GM18502 (cell line): ENCODE results near the gene ATP6V1G2.

Experiments used
- ATAC-seq: cut with Tn5 transposase; IDR thresholded peaks from one replicate; pipeline ENCODE4 v1.9.1; 2021; ENCODE audit warnings: mild to moderate bottlenecking; ENCODE audit not compliant: unreplicated experiment, poor library complexity

ATP6V1G2 gene

DNA sequence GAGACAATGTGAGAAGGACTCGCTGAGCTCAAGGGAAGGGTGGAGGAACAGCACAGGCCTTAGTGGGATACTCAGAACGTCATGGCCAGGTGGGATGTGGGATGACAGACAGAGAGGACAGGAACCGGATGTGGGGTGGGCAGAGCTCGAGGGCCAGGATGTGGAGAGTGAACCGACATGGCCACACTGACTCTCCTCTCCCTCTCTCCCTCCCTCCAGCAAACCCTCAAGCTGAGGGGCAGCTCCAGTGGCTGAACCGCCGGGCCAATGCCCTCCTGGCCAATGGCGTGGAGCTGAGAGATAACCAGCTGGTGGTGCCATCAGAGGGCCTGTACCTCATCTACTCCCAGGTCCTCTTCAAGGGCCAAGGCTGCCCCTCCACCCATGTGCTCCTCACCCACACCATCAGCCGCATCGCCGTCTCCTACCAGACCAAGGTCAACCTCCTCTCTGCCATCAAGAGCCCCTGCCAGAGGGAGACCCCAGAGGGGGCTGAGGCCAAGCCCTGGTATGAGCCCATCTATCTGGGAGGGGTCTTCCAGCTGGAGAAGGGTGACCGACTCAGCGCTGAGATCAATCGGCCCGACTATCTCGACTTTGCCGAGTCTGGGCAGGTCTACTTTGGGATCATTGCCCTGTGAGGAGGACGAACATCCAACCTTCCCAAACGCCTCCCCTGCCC is 30.6 kb upstream of the ATP6V1G2 start:
- ATAC-seq = no peak

DNA sequence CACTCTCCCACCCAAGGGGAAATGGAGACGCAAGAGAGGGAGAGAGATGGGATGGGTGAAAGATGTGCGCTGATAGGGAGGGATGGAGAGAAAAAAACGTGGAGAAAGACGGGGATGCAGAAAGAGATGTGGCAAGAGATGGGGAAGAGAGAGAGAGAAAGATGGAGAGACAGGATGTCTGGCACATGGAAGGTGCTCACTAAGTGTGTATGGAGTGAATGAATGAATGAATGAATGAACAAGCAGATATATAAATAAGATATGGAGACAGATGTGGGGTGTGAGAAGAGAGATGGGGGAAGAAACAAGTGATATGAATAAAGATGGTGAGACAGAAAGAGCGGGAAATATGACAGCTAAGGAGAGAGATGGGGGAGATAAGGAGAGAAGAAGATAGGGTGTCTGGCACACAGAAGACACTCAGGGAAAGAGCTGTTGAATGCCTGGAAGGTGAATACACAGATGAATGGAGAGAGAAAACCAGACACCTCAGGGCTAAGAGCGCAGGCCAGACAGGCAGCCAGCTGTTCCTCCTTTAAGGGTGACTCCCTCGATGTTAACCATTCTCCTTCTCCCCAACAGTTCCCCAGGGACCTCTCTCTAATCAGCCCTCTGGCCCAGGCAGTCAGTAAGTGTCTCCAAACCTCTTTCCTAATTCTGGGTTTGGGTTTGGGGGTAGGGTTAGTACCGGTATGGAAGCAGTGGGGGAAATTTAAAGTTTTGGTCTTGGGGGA is 29.7 kb upstream of the ATP6V1G2 start:
- ATAC-seq = no peak

- ATAC-seq = no peak
These were observed 29.0 kb upstream of the ATP6V1G2 start, which contains the start of gene TNF for GRCh38 chr6:31575335-31575901. TNF (plus strand) TSS chr6:31575565; CDS start chr6:31575742, 177 bp downstream.

GRCh38 chr6:31574106-31575061 is 28.0 kb upstream of the ATP6V1G2 start:
- ATAC-seq = no peak

GRCh38 chr6:31573239-31574105 is 27.1 kb upstream of the ATP6V1G2 start:
- no peak for ATAC-seq

GRCh38 chr6:31572041-31572911 is 25.9 kb upstream of the ATP6V1G2 start, which contains the start of gene LTA:
LTA (plus strand) TSS chr6:31572289; CDS start chr6:31572743, 454 bp downstream.
- ATAC-seq = no peak

- ATAC-seq = no peak
These were observed 23.6 kb upstream of the ATP6V1G2 start for GRCh38 chr6:31569861-31570536.

DNA sequence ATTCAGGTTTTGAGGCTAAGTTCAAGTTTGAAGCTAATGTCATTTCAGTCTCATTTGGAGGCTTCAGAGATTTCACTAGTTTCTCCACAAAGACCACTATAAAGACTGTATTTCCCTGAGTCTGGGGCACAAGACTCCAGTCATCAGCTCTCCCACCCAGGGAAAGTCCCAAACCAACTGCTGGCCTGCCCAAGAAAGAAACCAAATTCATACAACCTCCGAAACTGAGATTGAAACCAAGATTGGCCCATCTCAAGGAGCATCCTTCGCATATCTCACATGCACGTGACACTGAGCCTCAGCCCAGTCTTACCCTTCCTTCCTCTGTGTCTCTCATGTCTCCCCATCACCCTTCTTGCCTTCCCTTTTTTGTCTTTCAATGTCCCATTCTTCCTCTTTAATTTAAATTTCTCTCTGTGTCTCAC is 22.1 kb upstream of the ATP6V1G2 start:
- ATAC-seq = peak; percentile 68

- ATAC-seq = no peak
These were observed 21.3 kb upstream of the ATP6V1G2 start for GRCh38 chr6:31567531-31568370.

GRCh38 chr6:31560697-31561058 is 14.3 kb upstream of the ATP6V1G2 start:
- ATAC-seq = no peak

- ATAC-seq = peak; percentile 62
These were observed 13.7 kb upstream of the ATP6V1G2 start for GRCh38 chr6:31559958-31560696.

- no peak for ATAC-seq
These were observed 13.2 kb upstream of the ATP6V1G2 start for GRCh38 chr6:31559606-31559957.

- ATAC-seq = peak; percentile 32
These were observed 12.5 kb upstream of the ATP6V1G2 start for GRCh38 chr6:31558631-31559500.

DNA sequence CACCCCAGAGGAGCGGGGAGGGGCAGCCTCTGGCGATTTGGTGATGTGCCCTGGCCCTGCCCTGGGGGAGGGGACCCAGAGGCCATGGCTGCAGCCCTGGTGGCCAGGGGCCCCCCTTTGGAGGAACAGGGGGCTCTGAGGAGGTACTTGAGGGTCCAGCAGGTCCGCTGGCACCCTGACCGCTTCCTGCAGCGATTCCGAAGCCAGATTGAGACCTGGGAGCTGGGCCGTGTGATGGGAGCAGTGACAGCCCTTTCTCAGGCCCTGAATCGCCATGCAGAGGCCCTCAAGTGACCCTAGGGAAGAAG is 11.9 kb upstream of the ATP6V1G2 start:
- ATAC-seq = no peak

DNA sequence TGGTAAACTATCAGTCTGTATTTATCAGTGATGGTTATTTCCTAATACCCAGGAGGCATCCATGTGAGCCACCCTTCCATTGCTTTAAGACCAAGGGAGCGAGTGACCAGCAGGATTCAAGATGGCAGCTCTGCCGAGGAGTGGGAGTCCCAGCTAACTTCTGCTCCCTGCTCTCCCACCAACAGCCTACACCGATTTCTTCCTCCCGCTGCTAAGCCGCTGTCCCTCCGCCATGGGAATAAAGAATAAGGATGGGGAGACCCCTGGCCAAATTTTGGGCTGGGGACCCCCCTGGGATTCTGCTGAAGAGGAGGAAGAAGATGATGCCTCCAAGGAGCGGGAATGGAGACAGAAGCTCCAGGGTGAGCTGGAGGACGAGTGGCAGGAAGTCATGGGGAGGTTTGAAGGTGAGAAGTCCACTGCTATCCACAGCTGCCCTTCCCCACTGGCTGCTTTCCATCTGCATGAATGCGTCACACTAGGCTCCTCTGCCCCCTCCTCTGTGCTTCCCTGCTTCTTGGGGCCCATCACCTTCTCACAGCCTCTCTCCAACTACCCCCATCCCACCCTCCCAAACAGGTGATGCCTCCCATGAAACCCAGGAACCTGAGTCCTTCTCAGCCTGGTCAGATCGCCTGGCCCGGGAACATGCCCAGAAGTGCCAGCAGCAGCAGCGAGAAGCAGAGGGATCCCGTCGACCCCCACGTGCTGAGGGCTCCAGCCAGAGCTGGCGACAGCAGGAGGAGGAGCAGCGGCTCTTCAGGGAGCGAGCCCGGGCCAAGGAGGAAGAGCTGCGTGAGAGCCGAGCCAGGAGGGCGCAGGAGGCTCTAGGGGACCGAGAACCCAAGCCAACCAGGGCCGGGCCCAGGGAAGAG is 11.3 kb upstream of the ATP6V1G2 start:
- no peak for ATAC-seq
